Activated T-cell treated with anti-CD3 and anti-CD28 coated beads, Interleukin-2, amount 50 U/mL, for 48 hours (primary cell): ENCODE data around the gene TFG.

Experiments
- DNase-seq, 2 experiments: peaks; one replicate each; pipeline ENCODE4 v3.0.0-alpha.2; 2020

The TFG gene

GRCh38 chr3:100708644-100708988, 678 bp upstream of the TFG start:
- DNase-seq = no peak

- DNase-seq = peak; percentile 47 to 59
Measured at GRCh38 chr3:100709842-100710260, 557 bp downstream of the TFG start.

- DNase-seq = peak; percentile 85 to 89
Measured at GRCh38 chr3:100710261-100710968, 1.1 kb downstream of the TFG start.

- no peak for DNase-seq
Measured at GRCh38 chr3:100715176-100715575, 5.9 kb downstream of the TFG start.

GRCh38 chr3:100717063-100717462, 7.8 kb downstream of the TFG start:
- no peak for DNase-seq

GRCh38 chr3:100717637-100718487, 8.6 kb downstream of the TFG start:
- DNase-seq = no peak

GRCh38 chr3:100719136-100719535, 9.8 kb downstream of the TFG start:
- DNase-seq = no peak

GRCh38 chr3:100720426-100720825, 11.1 kb downstream of the TFG start:
- no peak for DNase-seq

GRCh38 chr3:100725935-100726513, 16.7 kb downstream of the TFG start:
- no peak for DNase-seq

GRCh38 chr3:100726706-100727105, 17.4 kb downstream of the TFG start:
- no peak for DNase-seq

- no peak for DNase-seq
Measured at GRCh38 chr3:100730524-100730923, 21.2 kb downstream of the TFG start.

GRCh38 chr3:100732435-100732834, 23.1 kb downstream of the TFG start:
- DNase-seq = no peak

- DNase-seq = no peak
Measured at GRCh38 chr3:100737334-100737733, 28.0 kb downstream of the TFG start.

GRCh38 chr3:100740207-100740606, 30.9 kb downstream of the TFG start:
- no peak for DNase-seq

- no peak for DNase-seq
Measured at GRCh38 chr3:100743535-100743934, 34.2 kb downstream of the TFG start.

- no peak for DNase-seq
Measured at GRCh38 chr3:100744671-100745070, 35.4 kb downstream of the TFG start.

- DNase-seq = no peak
Measured at GRCh38 chr3:100745617-100746016, 36.3 kb downstream of the TFG start.

- no peak for DNase-seq
Measured at GRCh38 chr3:100746092-100746491, 36.8 kb downstream of the TFG start.

GRCh38 chr3:100748220-100748619, 38.9 kb downstream of the TFG start:
- no peak for DNase-seq

- DNase-seq = no peak
Measured at GRCh38 chr3:100748967-100749366, 39.7 kb downstream of the TFG start.

- DNase-seq = no peak
Measured at GRCh38 chr3:100753846-100754245, 44.6 kb downstream of the TFG start.

- no peak for DNase-seq
Measured at GRCh38 chr3:100754563-100755334, 45.5 kb downstream of the TFG start.

GRCh38 chr3:100756441-100756840, 47.1 kb downstream of the TFG start:
- DNase-seq = no peak
